Panc1 (cell line): Measurements from ENCODE around the gene NUAK2. TPM values are rescaled to one million over a fixed set of nuclear protein-coding genes. Genes with fewer than 3 reads are reported as not detected.

Experiments used
- ATAC-seq: fragments of 200-7000 bp; cut with Tn5 transposase; 2 replicates; pipeline ENCODE4 v1.9.1; 2020; ENCODE audit warnings: mild to moderate bottlenecking, moderate library complexity
- BruUV-seq: library from RNA; stranded (reverse); fragments of 400-500 nt; replicated peaks from 2 replicates; lab custom pipeline; 2021; lab: Mats Ljungman, UMichigan
- CTCF ChIA-PET: fragments of 300-600 bp; sonication (Branson Sonifier 250); formaldehyde crosslinking; loops from one replicate; lab custom pipeline; 2022; ENCODE audit warnings: antibody characterized with exemption; lab: Charles Lee
- POLR2A ChIA-PET: fragments of 300-600 bp; sonication (Branson Sonifier 250); formaldehyde crosslinking; loops from one replicate; lab custom pipeline; 2022; ENCODE audit warnings: antibody characterized with exemption; lab: Charles Lee
- DNase-seq: peaks from one replicate; pipeline ENCODE4 v3.0.0-alpha.2; 2010; ENCODE audit warnings: low read depth, low spot score
- H3K27ac ChIP-seq: 2 replicates; pipeline ENCODE4 v1.5.1; 2011; ENCODE audit warnings: mild to moderate bottlenecking, low read length, inconsistent platforms
- H3K27me3 ChIP-seq: fragments of 200-500 bp; sonication (Bioruptor generic); 2 replicates; pipeline ENCODE4 v1.6.0; 2014; ENCODE audit warnings: low read length, inconsistent platforms; ENCODE audit not compliant: control insufficient read depth, insufficient read depth
- H3K36me3 ChIP-seq: fragments of 200-500 bp; sonication (Bioruptor generic); 2 replicates; pipeline ENCODE4 v1.5.1; 2014; ENCODE audit warnings: inconsistent platforms, mild to moderate bottlenecking, low read length, moderate library complexity; ENCODE audit not compliant: control insufficient read depth, insufficient read depth
- H3K4me1 ChIP-seq: 2 replicates; pipeline ENCODE4 v1.5.1; 2011; ENCODE audit warnings: inconsistent platforms, mild to moderate bottlenecking, low read length, moderate library complexity; ENCODE audit not compliant: control insufficient read depth, insufficient read depth
- H3K4me3 ChIP-seq, 2 experiments: 2 replicates each; pipeline ENCODE4 v1.5.1; 2011 to 2012; ENCODE audit warnings: low read depth in 2 of 2, low read length in 2 of 2, mild to moderate bottlenecking in 2 of 2, inconsistent platforms in 1 of 2, moderate library complexity in 1 of 2
- H3K9me3 ChIP-seq: fragments of 200-500 bp; sonication (Bioruptor generic); 2 replicates; pipeline ENCODE4 v1.5.1; 2014; ENCODE audit warnings: low read depth, mild to moderate bottlenecking, inconsistent platforms, low read length, moderate library complexity; ENCODE audit not compliant: control insufficient read depth, insufficient read depth
- POLR2AphosphoS5 ChIP-seq: IDR thresholded peaks from 2 replicates; pipeline ENCODE4 v1.6.1; 2012; ENCODE audit warnings: mild to moderate bottlenecking, low read depth, low read length, moderate library complexity
- SIN3A ChIP-seq: IDR thresholded peaks from 2 replicates; pipeline ENCODE4 v1.6.1; 2012; ENCODE audit warnings: low read depth, mild to moderate bottlenecking, low read length, moderate library complexity, borderline replicate concordance; ENCODE audit not compliant: insufficient read depth
- TCF7L2 ChIP-seq: IDR thresholded peaks from 2 replicates; pipeline ENCODE4 v1.6.1; 2011; ENCODE audit warnings: mild to moderate bottlenecking, low read depth, low read length, inconsistent platforms
- in situ Hi-C: cut with HindIII; loops from 2 replicates; pipeline ENCODE4 v1.10.0; 2016; ENCODE audit warnings: low sequenced_read_pairs, low pct_unique_long_range_greater_than_20kb
- intact Hi-C: fragments of 100-400 bp; cut with micrococcal nuclease; formaldehyde crosslinking; loops from one replicate; pipeline ENCODE4 v1.10.0; 2022; ENCODE audit not compliant: unreplicated experiment
- total RNA-seq: library from RNA; stranded (reverse); gene quantifications from one replicate; pipeline ENCODE4 v1.2.1, GENCODE V29; 2021; ENCODE audit not compliant: unreplicated experiment
- TF ChIP-seq, protein P1 (sequence below): fragments of 450-650 bp; IDR thresholded peaks from 2 replicates; pipeline ENCODE4 v1.5.1; 2017; ENCODE audit warnings: mild to moderate bottlenecking
- TF ChIP-seq, protein P2 (sequence below), 2 experiments: IDR thresholded peaks; 2 replicates each; pipeline ENCODE4 v1.6.1; 2011 to 2012; ENCODE audit warnings: low read depth in 2 of 2, control low read depth in 1 of 2, low read length in 1 of 2, mild to moderate bottlenecking in 1 of 2, moderate library complexity in 1 of 2; ENCODE audit not compliant: insufficient read depth in 1 of 2

Gene NUAK2
- total RNA-seq, 1 experiment from 2014 or later, result 17.4 TPM

DNA sequence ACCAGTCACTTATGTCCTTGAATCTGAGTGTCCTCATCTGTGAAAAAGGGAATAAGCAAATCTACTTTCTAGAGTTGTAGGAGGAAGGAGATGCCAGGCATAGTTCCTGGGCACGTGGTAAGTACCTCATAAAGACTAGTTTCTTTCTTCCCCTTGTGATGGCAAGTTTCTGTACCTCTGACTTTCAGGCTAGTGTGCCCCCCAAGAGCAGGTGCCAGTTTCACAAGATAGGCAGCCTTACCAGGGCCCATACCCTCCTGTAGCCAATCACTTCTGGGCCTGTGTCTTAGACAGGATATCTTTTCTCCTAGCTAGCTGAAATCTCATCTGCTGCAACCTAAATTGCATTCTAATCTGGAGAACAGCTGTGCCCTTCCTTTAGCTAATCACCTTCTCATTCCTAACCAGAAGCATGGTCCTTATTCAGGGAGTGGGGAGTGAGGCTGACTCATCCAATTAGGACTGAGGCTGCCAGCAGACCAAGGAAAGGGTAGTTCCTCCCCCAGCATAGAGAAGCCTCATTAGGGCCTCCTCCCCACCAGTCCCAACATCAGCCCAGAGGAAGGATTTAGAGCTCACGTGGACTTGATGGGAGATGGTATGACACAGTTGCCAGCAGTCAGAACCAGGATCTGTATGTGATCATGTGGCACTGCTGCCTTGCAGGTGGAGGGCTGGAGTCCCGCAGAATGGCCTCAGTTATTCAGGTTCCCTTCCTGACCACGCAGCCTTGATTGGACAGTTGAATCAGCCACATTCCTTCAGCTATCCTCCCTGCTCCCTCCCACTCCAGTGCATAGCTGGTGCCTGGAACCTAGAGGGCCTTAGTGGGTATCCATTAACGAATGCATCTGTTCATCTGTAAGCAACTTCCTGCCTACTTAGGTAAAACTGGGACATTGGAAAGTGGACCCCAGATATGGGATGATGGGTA lies 27.3 kb upstream of the NUAK2 start:
- ATAC-seq (no peak), DNase-seq (no peak)
- TF ChIP-seq, protein P1, sequence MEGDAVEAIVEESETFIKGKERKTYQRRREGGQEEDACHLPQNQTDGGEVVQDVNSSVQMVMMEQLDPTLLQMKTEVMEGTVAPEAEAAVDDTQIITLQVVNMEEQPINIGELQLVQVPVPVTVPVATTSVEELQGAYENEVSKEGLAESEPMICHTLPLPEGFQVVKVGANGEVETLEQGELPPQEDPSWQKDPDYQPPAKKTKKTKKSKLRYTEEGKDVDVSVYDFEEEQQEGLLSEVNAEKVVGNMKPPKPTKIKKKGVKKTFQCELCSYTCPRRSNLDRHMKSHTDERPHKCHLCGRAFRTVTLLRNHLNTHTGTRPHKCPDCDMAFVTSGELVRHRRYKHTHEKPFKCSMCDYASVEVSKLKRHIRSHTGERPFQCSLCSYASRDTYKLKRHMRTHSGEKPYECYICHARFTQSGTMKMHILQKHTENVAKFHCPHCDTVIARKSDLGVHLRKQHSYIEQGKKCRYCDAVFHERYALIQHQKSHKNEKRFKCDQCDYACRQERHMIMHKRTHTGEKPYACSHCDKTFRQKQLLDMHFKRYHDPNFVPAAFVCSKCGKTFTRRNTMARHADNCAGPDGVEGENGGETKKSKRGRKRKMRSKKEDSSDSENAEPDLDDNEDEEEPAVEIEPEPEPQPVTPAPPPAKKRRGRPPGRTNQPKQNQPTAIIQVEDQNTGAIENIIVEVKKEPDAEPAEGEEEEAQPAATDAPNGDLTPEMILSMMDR, result no peak
- TF ChIP-seq TCF7L2 (no peak), POLR2AphosphoS5 (no peak), SIN3A (no peak)
- TF ChIP-seq, protein P2, sequence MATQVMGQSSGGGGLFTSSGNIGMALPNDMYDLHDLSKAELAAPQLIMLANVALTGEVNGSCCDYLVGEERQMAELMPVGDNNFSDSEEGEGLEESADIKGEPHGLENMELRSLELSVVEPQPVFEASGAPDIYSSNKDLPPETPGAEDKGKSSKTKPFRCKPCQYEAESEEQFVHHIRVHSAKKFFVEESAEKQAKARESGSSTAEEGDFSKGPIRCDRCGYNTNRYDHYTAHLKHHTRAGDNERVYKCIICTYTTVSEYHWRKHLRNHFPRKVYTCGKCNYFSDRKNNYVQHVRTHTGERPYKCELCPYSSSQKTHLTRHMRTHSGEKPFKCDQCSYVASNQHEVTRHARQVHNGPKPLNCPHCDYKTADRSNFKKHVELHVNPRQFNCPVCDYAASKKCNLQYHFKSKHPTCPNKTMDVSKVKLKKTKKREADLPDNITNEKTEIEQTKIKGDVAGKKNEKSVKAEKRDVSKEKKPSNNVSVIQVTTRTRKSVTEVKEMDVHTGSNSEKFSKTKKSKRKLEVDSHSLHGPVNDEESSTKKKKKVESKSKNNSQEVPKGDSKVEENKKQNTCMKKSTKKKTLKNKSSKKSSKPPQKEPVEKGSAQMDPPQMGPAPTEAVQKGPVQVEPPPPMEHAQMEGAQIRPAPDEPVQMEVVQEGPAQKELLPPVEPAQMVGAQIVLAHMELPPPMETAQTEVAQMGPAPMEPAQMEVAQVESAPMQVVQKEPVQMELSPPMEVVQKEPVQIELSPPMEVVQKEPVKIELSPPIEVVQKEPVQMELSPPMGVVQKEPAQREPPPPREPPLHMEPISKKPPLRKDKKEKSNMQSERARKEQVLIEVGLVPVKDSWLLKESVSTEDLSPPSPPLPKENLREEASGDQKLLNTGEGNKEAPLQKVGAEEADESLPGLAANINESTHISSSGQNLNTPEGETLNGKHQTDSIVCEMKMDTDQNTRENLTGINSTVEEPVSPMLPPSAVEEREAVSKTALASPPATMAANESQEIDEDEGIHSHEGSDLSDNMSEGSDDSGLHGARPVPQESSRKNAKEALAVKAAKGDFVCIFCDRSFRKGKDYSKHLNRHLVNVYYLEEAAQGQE (IDR thresholded peaks at IDR 0.05; ENCODE audit: insufficient read depth in 1 of 2, low read depth in 2 of 2, low read length in 1 of 2), result no peak
- CTCF ChIA-PET, result no interaction called here
- in situ Hi-C loops, result no loop called here
- no peaks in the 10 kb centered on the region for H3K4me1 ChIP-seq
- POLR2A ChIA-PET, result no interaction called here
- intact Hi-C loops, result no loop called here
- H3K9me3 ChIP-seq, result no peaks in the 10 kb centered on the region
- no TSS peak for BruUV-seq
- H3K27me3 ChIP-seq, result peaks cover 10% of the 10 kb centered on the region
- no peaks in the 10 kb centered on the region for H3K36me3 ChIP-seq
- H3K27ac ChIP-seq, result no peak overlapping the region
- H3K4me3 ChIP-seq, result no peak overlapping the region

DNA sequence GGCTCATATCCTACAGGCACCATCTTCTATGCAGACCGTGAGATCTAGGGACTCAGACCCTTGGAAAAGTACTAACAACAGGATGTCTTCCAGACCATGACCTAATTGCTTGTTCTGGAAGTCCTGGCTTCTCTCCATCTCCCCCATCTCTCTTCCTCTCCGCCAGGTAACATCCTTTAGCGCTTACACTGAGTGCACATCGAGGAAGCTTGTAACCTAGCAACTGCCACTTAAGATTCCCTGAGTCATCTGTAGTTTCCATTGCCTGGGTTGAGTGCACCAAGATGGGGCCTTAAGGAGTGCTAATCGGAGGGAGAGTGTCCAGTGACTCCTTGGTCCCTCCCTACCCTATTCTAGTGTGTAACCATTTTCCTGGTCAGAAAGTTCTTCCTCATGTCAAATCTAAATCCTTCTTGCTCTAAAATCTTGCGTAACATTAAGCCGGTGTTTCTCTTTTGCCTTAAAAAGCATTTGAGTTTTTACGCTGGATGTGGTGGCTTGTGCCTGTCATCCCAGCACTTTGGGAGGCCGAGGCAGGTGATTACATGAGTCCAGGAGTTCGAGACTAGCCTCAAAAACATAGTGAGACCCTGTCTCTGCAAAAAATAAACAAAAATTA lies 25.5 kb upstream of the NUAK2 start:
- BruUV-seq, result no TSS peak
- Histone ChIP-seq H3K27ac (no peak overlapping the region), H3K4me1 (no peaks in the 10 kb centered on the region), H3K36me3 (no peaks in the 10 kb centered on the region), H3K4me3 (no peak overlapping the region), H3K27me3 (peaks cover 10% of the 10 kb centered on the region), H3K9me3 (no peaks in the 10 kb centered on the region)
- ATAC-seq (no peak), DNase-seq (no peak)
- intact Hi-C loops, result no loop called here
- no peak for TF ChIP-seq SIN3A
- TF ChIP-seq, protein P1, result no peak
- no peak for TF ChIP-seq TCF7L2
- TF ChIP-seq, protein P2 (IDR thresholded peaks at IDR 0.05; ENCODE audit: insufficient read depth in 1 of 2, low read depth in 2 of 2, low read length in 1 of 2), result no peak
- TF ChIP-seq POLR2AphosphoS5, result no peak
- CTCF ChIA-PET, result no interaction called here
- in situ Hi-C loops, result no loop called here
- POLR2A ChIA-PET, result no interaction called here
